Spinal cord (tissue), 10 donors: Measurements from ENCODE around the gene VTA1. TPM values are rescaled to one million over a fixed set of nuclear protein-coding genes. Genes with fewer than 3 reads are reported as not detected.

Source experiments
- DNase-seq, 6 donors: peaks; one replicate each; pipeline versions ENCODE4 v3.0.0 to v3.0.0-alpha.2; 2013 to 2015; ENCODE audit warnings: low spot score in 6 of 6, low read depth in 4 of 6
- H3K27ac ChIP-seq: one replicate; pipeline ENCODE4 v1.5.1; 2013; ENCODE audit warnings: low read depth, low read length, control low read depth
- H3K27me3 ChIP-seq: one replicate; pipeline ENCODE4 v1.6.1; 2013; ENCODE audit warnings: low read length; ENCODE audit not compliant: control insufficient read depth, insufficient read depth
- H3K36me3 ChIP-seq: one replicate; pipeline ENCODE4 v1.6.1; 2013; ENCODE audit warnings: low read length; ENCODE audit not compliant: control insufficient read depth, insufficient read depth
- H3K4me1 ChIP-seq: one replicate; pipeline ENCODE4 v1.6.1; 2013; ENCODE audit warnings: low read length; ENCODE audit not compliant: control insufficient read depth, insufficient read depth
- H3K4me3 ChIP-seq: one replicate; pipeline ENCODE4 v1.5.1; 2013; ENCODE audit warnings: low read depth, low read length, control low read depth
- H3K9me3 ChIP-seq: one replicate; pipeline ENCODE4 v1.6.1; 2013; ENCODE audit warnings: low read length; ENCODE audit not compliant: control insufficient read depth, insufficient read depth
- WGBS: methylation state at CpG from one replicate; pipeline ENCODE4 v1.1.5; 2013; ENCODE audit warnings: missing lambda C conversion rate; ENCODE audit not compliant: insufficient coverage; 5-methylcytosine and 5-hydroxymethylcytosine counted together
- polyA plus RNA-seq, 2 donors: library from polyadenylated mRNA; unstranded; fragments of 120-200 nt; gene quantifications; one replicate each; pipeline ENCODE4 v1.2.1, GENCODE V29; 2013; ENCODE audit not compliant: insufficient read length in 2 of 2
- total RNA-seq, 2 donors: library from RNA; depleted of rRNA in 1 of 2; stranded (reverse); fragments of 120-200 nt in 1 of 2; fragments of >200 nt in 1 of 2; gene quantifications; one replicate each; pipeline versions ENCODE4 v1.2.3 to v1.2.4, GENCODE V29; 2013 to 2014
- donor health status: healthy.

The VTA1 gene
- total and polyA plus RNA-seq, 4 donors: 59.8 to 102 (median 88.4) TPM

DNA sequence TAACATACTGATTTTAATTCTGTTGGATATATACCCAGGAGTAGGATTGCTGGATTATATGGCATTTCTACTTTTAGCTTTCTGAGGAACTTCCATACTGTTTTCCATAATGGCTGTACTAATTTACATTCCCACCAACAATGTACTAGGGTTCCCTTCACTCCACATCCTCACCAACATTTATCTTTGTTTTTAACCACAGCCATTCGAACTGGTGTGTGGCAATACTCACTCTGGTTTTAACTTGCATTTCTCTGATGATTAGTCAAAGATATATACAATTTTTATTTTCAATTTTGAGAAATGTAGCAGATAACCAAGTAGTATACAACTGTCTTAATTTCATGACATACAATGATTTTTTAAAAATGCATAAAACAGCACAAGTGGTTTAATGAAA, 124.4 kb downstream of the VTA1 start:
- H3K4me3 ChIP-seq: no peak overlapping the region
- no peak for DNase-seq
- H3K27me3 ChIP-seq: no peaks in the 10 kb centered on the region
- no peaks in the 10 kb centered on the region for H3K4me1 ChIP-seq
- no peak overlapping the region for H3K27ac ChIP-seq
- H3K36me3 ChIP-seq: no peaks in the 10 kb centered on the region
- no peaks in the 10 kb centered on the region for H3K9me3 ChIP-seq
- WGBS: no CpG with 5 or more reads among the region's 1 CpG

Other genes starting within 250 kb of the VTA1 start
- not detected for gene GJE1, start 14.3 kb upstream of the VTA1 start, total RNA-seq
- gene GJE1, start 14.3 kb upstream of the VTA1 start, polyA plus RNA-seq: not detected
- gene NMBR, start 141 bp upstream of the VTA1 start, total RNA-seq: 1 to 10 TPM; 1.5 to 5.6 TPM
- 1 to 10 TPM; 4.1 to 5.8 TPM for gene NMBR, start 141 bp upstream of the VTA1 start, polyA plus RNA-seq
- 10 to 100 TPM; 32.0 to 42.2 TPM for gene ADGRG6, start 154.7 kb downstream of the VTA1 start, total RNA-seq
- gene ADGRG6, start 154.7 kb downstream of the VTA1 start, polyA plus RNA-seq: 1 to 10 TPM; 5.9 to 6.4 TPM